ENCODE measurements around the gene SDHAF3. TPM values are rescaled to one million over a fixed set of nuclear protein-coding genes. Genes with fewer than 3 reads are reported as not detected.
"Not testable (repeated sequence)": the region's sequence is repeated elsewhere in the genome, so short reads cannot be mapped to it uniquely, and the experiment has no call there.

Gene SDHAF3
- total RNA-seq (7.3 and 8.7 TPM in 2 replicates), polyA plus RNA-seq (12.6 and 16.4 TPM in 2 replicates), polyA minus RNA-seq (ENCODE audit: low replicate concordance) (1.8 and 2.4 TPM in 2 replicates)
- polyA plus RNA-seq (2012), result 20.9 and 24.3 TPM in 2 replicates

DNA sequence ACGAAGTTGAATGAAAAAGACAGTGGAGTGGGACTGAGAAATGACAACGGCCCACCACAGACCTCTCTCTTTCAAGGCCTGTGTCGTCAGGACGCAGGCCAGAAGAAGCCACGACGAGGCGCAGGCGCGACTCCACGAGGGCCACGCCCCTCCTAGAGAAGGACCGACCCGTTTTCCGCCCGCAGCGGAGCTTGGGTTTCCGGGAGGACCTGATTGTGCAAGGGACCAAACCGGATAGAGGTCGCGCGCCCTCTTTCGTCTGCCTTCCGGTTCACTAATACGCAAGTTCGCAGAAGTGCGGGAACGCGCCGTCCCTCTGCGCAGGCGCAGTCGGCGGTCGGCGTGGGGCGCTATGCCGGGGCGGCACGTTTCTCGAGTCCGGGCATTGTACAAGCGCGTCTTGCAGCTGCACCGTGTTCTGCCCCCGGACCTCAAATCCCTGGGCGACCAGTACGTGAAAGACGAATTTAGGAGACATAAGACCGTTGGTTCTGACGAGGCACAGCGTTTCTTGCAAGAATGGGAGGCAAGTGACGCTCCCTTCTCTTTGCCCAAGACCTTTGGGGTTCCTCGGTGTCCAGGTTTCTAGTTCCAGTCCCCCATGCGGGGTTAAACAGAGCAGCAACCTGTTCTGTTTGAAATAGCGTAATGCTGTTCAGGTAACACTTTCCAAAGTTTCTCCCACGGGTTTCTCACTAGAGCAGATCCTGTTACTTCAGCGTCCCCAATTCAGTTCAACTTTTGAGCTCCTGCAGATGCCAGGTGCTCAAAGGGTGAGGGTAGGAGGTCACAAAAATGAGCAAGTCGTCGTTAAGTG is at the start of gene SDHAF3:
TSS of gene SDHAF3 (plus strand) at position 327 of the 817 bp plus-strand sequence. CDS start at position 353, 26 bp downstream.
- Histone ChIP-seq H3K27me3 (ENCODE audit: control insufficient read depth, insufficient read depth, low read length) (no peaks in the 10 kb centered on the region), H3K4me2 (ENCODE audit: extremely low read depth, insufficient read depth, low read length) (peak within 1 kb of the TSS; percentile 91), H3K4me1 (ENCODE audit: control insufficient read depth, extremely low read depth, insufficient read depth, low read length) (no peaks in the 10 kb centered on the region), H3K27ac (ENCODE audit: insufficient read depth, low read length) (peak within 1 kb of the TSS; percentile 62), H3K9ac (ENCODE audit: insufficient read depth, low read length) (peak within 1 kb of the TSS; percentile 62), H4K20me1 (ENCODE audit: control insufficient read depth, extremely low read depth, insufficient read depth, low read length) (no peaks in the 10 kb centered on the region), H3K4me3 (replicated peaks in 1 of 4; ENCODE audit: control extremely low read depth in 1 of 4, insufficient read depth in 1 of 4, low read depth in 3 of 4, low read length in 4 of 4) (peak within 1 kb of the TSS; percentile 80 to 87 (median 82)), H3K79me2 (ENCODE audit: control insufficient read depth, insufficient read depth, low read length) (no peaks in the 10 kb centered on the region), H2AFZ (ENCODE audit: low read length) (peak within 1 kb of the TSS; percentile 100), H3K36me3 (ENCODE audit: control insufficient read depth, insufficient read depth, low read length) (no peaks in the 10 kb centered on the region), H3K9me3 (ENCODE audit: control insufficient read depth, insufficient read depth, low read depth, low read length) (no peaks in the 10 kb centered on the region)
- peak; percentile 98 to 99 for DNase-seq (ENCODE audit: low read depth in 2 of 2)
- no peak for TF ChIP-seq EZH2 (IDR thresholded peaks at IDR 0.05; ENCODE audit: low read length, missing control alignments)
- TF ChIP-seq, protein P1, sequence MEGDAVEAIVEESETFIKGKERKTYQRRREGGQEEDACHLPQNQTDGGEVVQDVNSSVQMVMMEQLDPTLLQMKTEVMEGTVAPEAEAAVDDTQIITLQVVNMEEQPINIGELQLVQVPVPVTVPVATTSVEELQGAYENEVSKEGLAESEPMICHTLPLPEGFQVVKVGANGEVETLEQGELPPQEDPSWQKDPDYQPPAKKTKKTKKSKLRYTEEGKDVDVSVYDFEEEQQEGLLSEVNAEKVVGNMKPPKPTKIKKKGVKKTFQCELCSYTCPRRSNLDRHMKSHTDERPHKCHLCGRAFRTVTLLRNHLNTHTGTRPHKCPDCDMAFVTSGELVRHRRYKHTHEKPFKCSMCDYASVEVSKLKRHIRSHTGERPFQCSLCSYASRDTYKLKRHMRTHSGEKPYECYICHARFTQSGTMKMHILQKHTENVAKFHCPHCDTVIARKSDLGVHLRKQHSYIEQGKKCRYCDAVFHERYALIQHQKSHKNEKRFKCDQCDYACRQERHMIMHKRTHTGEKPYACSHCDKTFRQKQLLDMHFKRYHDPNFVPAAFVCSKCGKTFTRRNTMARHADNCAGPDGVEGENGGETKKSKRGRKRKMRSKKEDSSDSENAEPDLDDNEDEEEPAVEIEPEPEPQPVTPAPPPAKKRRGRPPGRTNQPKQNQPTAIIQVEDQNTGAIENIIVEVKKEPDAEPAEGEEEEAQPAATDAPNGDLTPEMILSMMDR (conservative IDR thresholded peaks at IDR 0.05 in 1 of 2, IDR thresholded peaks at IDR 0.05 in 1 of 2; ENCODE audit: low read depth in 1 of 2, low read length in 2 of 2), result no peak

DNA sequence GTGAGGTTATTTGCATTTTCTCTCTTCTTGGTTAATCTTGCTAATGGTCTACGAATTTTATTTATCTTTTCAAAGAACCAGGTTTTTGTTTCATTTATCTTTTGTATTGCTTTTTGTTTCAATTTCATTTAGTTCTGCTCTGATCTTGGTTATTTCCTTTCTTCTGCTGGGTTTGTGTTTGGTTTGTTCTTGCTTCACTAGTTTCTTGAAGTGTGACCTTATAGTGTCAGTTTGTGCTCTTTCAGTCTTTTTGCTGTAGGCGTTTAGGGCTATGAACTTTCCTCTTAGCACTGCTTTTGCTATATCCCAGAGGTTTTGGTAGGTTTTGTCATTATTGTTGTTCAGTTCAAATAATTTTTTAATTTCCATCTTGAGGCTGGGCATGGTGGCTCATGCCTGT is 45.5 kb upstream of the SDHAF3 start:
- H3K4me3 ChIP-seq (replicated peaks in 1 of 4; ENCODE audit: control extremely low read depth in 1 of 4, insufficient read depth in 1 of 4, low read depth in 3 of 4, low read length in 4 of 4); H3K79me2 ChIP-seq (ENCODE audit: control insufficient read depth, insufficient read depth, low read length); H4K20me1 ChIP-seq (ENCODE audit: control insufficient read depth, extremely low read depth, insufficient read depth, low read length); H3K27me3 ChIP-seq (ENCODE audit: control insufficient read depth, insufficient read depth, low read length); H3K4me1 ChIP-seq (ENCODE audit: control insufficient read depth, extremely low read depth, insufficient read depth, low read length); H3K36me3 ChIP-seq (ENCODE audit: control insufficient read depth, insufficient read depth, low read length); DNase-seq (ENCODE audit: low read depth in 2 of 2); H3K27ac ChIP-seq (ENCODE audit: insufficient read depth, low read length); H3K4me2 ChIP-seq (ENCODE audit: extremely low read depth, insufficient read depth, low read length); H3K9ac ChIP-seq (ENCODE audit: insufficient read depth, low read length); H2AFZ ChIP-seq (ENCODE audit: low read length); H3K9me3 ChIP-seq (ENCODE audit: control insufficient read depth, insufficient read depth, low read depth, low read length): not testable (repeated sequence)

DNA sequence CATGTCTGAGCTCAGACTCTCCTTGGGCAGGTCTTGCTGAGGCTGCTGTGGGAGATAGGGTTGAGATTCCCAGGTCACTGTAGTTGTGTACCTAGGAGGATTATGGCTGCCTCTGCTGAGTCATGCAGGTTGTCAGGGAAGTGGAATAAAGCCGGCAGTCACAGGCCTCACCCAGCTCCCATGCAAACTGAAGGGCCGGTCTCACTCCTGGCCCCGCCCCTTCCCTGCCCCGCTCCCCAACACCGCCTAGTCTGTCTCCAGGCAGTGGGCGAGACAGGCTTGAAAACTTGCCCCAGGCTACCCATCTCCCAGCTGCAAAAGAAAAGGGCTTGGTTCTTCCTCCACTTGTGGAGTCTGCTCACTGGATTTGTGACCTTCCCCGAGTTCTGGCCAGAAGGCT is 41.6 kb upstream of the SDHAF3 start:
- Histone ChIP-seq H3K27me3 (ENCODE audit: control insufficient read depth, insufficient read depth, low read length) (no peaks in the 10 kb centered on the region), H3K4me3 (replicated peaks in 1 of 4; ENCODE audit: control extremely low read depth in 1 of 4, insufficient read depth in 1 of 4, low read depth in 3 of 4, low read length in 4 of 4) (no peak overlapping the region), H3K9me3 (ENCODE audit: control insufficient read depth, insufficient read depth, low read depth, low read length) (no peaks in the 10 kb centered on the region), H3K4me1 (ENCODE audit: control insufficient read depth, extremely low read depth, insufficient read depth, low read length) (no peaks in the 10 kb centered on the region), H3K36me3 (ENCODE audit: control insufficient read depth, insufficient read depth, low read length) (no peaks in the 10 kb centered on the region), H3K4me2 (ENCODE audit: extremely low read depth, insufficient read depth, low read length) (no peak overlapping the region), H3K27ac (ENCODE audit: insufficient read depth, low read length) (no peak overlapping the region), H2AFZ (ENCODE audit: low read length) (no peak overlapping the region), H3K9ac (ENCODE audit: insufficient read depth, low read length) (no peak overlapping the region), H4K20me1 (ENCODE audit: control insufficient read depth, extremely low read depth, insufficient read depth, low read length) (no peaks in the 10 kb centered on the region), H3K79me2 (ENCODE audit: control insufficient read depth, insufficient read depth, low read length) (no peaks in the 10 kb centered on the region)
- no peak for DNase-seq (ENCODE audit: low read depth in 2 of 2)
- TF ChIP-seq, protein P1 (conservative IDR thresholded peaks at IDR 0.05 in 1 of 2, IDR thresholded peaks at IDR 0.05 in 1 of 2; ENCODE audit: low read depth in 1 of 2, low read length in 2 of 2), result no peak
- TF ChIP-seq EZH2 (IDR thresholded peaks at IDR 0.05; ENCODE audit: low read length, missing control alignments), result no peak

All from fibroblast of lung (primary cell).